ENCODE data around the gene AGAP3. TPM values are rescaled to one million over a fixed set of nuclear protein-coding genes. Genes with fewer than 3 reads are reported as not detected.

Gene AGAP3
- total and polyA plus RNA-seq, 2 donors (not counting 1 experiment from before 2014, with no cell fraction given), result 21.1 to 22.3 TPM

DNA sequence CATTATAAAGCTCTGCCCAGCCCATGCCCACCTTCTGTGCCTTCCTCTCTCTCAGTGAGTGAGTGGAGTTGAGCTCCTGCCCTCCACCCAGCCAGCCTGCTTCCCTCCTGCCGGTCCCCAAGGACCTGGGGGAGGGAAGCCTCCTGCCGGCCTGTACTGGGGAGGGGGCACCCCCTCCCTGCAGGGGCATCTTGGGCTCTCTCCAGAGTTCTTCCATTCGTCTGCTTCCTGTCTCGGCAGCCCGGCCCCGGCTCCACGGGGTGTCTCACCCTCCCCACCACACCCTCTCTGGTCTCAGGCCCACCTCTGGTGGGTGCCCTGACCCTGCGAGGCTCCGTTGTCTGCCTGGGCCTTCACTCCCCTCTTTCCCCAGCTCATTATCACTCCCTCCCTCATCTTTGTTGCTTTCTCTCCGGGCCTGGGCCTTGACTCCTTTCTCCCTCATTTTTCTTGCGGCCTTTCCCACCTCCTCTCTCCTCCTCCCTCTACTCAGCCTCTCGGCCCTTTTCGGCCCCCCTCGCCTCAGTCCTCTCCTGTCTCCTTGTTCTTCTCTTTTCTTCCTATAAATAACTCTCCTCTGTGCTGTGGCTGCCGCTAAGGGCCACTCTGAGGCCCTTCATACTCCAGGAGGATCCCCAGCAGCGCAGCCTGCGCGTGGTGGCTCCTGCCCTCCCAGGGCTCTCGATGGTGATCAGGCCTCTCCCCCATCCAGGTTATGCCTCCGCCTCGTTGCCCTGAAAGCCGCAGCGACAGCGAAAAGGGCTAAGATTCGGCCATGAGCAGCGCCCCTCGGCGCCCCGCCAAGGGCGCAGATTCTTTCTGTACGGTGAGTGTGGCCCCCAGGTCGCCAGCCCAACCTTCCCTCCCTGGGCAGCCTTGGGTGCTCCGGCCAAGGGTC, 24.8 kb upstream of the AGAP3 start:
- ChIA-PET POLR2A (interaction anchor here (0.7 kb wide), 1 partner anchor 105 kb away, joined by 3 read pairs; no protein-coding TSS in a partner anchor), CTCF (interaction anchor here (1.2 to 2.2 kb wide), 3 partner anchors 23 to 51 kb away, joined by 3 to 4 read pairs (median 4); no protein-coding TSS in a partner anchor)
- WGBS (ENCODE audit: insufficient coverage), result 89% methylated on average over 31 of the region's 33 CpGs
- TF ChIP-seq, protein P1, sequence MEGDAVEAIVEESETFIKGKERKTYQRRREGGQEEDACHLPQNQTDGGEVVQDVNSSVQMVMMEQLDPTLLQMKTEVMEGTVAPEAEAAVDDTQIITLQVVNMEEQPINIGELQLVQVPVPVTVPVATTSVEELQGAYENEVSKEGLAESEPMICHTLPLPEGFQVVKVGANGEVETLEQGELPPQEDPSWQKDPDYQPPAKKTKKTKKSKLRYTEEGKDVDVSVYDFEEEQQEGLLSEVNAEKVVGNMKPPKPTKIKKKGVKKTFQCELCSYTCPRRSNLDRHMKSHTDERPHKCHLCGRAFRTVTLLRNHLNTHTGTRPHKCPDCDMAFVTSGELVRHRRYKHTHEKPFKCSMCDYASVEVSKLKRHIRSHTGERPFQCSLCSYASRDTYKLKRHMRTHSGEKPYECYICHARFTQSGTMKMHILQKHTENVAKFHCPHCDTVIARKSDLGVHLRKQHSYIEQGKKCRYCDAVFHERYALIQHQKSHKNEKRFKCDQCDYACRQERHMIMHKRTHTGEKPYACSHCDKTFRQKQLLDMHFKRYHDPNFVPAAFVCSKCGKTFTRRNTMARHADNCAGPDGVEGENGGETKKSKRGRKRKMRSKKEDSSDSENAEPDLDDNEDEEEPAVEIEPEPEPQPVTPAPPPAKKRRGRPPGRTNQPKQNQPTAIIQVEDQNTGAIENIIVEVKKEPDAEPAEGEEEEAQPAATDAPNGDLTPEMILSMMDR (IDR thresholded peaks at IDR 0.05), result no peak
- TF ChIP-seq EZH2 (IDR thresholded peaks at IDR 0.05; ENCODE audit: borderline replicate concordance, insufficient read depth, low read depth, low read length, poor library complexity, severe bottlenecking), result no peak
- Mint-ChIP-seq H3K27me3 (no peaks in the 10 kb centered on the region), H3K27ac (no peak overlapping the region), H3K9me3 (ENCODE audit: insufficient read depth) (no peaks in the 10 kb centered on the region), H3K4me3 (peak overlapping the region; percentile 57), H3K4me1 (peaks cover 36% of the 10 kb centered on the region)
- Histone ChIP-seq H3K4me3 (ENCODE audit: control extremely low read depth in 1 of 5, extremely low read depth in 1 of 5, insufficient read depth in 1 of 5, low read depth in 2 of 5, low read length in 4 of 5) (no peak overlapping the region), H3K4me2 (replicated peaks; ENCODE audit: low read depth, low read length, poor library complexity, severe bottlenecking) (peak overlapping the region; percentile 100), H3K36me3 (replicated peaks in 1 of 2; ENCODE audit: control extremely low read depth in 1 of 2, control insufficient read depth in 1 of 2, extremely low read depth in 1 of 2, insufficient read depth in 2 of 2, low read length in 1 of 2) (peaks cover 0 to 17% of the 10 kb centered on the region in 2 experiments), H3K79me2 (ENCODE audit: control insufficient read depth, insufficient read depth, low read length) (peaks cover 37% of the 10 kb centered on the region), H2AFZ (ENCODE audit: insufficient read depth, low read depth, low read length, poor library complexity, severe bottlenecking) (no peak overlapping the region), H3K27ac (ENCODE audit: low read length in 2 of 2) (no peak overlapping the region), H3K27me3 (replicated peaks in 1 of 4; ENCODE audit: control extremely low read depth in 1 of 4, control insufficient read depth in 3 of 4, insufficient read depth in 4 of 4, low read length in 3 of 4) (no peaks in the 10 kb centered on the region), H3K9me3 (ENCODE audit: control extremely low read depth in 1 of 3, control insufficient read depth in 2 of 3, insufficient read depth in 1 of 3, low read length in 2 of 3) (no peaks in the 10 kb centered on the region), H3K4me1 (ENCODE audit: control insufficient read depth in 2 of 2, insufficient read depth in 2 of 2, low read length in 2 of 2) (peaks cover 23 to 40% of the 10 kb centered on the region in 2 donors), H3K9ac (ENCODE audit: low read length) (no peak overlapping the region), H4K20me1 (ENCODE audit: control insufficient read depth, insufficient read depth, low read length, poor library complexity, severe bottlenecking) (peaks cover 32% of the 10 kb centered on the region)
- DNase-seq, result no peak
- ATAC-seq (ENCODE audit: low read depth), result no peak
- intact Hi-C loops (cut with micrococcal nuclease), result no loop called here

- CTCF ChIA-PET, result no interaction called here
- H3K36me3 ChIP-seq (replicated peaks in 1 of 2; ENCODE audit: control extremely low read depth in 1 of 2, control insufficient read depth in 1 of 2, extremely low read depth in 1 of 2, insufficient read depth in 2 of 2, low read length in 1 of 2), result peaks cover 0 to 17% of the 10 kb centered on the region in 2 experiments
- H3K79me2 ChIP-seq (ENCODE audit: control insufficient read depth, insufficient read depth, low read length), result peaks cover 36% of the 10 kb centered on the region
- Mint-ChIP-seq H3K27me3 (no peaks in the 10 kb centered on the region), H3K27ac (no peak overlapping the region), H3K9me3 (ENCODE audit: insufficient read depth) (no peaks in the 10 kb centered on the region), H3K4me1 (peaks cover 35% of the 10 kb centered on the region), H3K4me3 (peak overlapping the region; percentile 57)
- WGBS (ENCODE audit: insufficient coverage), result 99% methylated on average over 8 of the region's 11 CpGs
- no peak for DNase-seq
- TF ChIP-seq, protein P1 (IDR thresholded peaks at IDR 0.05), result no peak
- TF ChIP-seq EZH2 (IDR thresholded peaks at IDR 0.05; ENCODE audit: borderline replicate concordance, insufficient read depth, low read depth, low read length, poor library complexity, severe bottlenecking), result no peak
- no peak overlapping the region for H3K27ac ChIP-seq (ENCODE audit: low read length in 2 of 2)
- H2AFZ ChIP-seq (ENCODE audit: insufficient read depth, low read depth, low read length, poor library complexity, severe bottlenecking), result no peak overlapping the region
- H4K20me1 ChIP-seq (ENCODE audit: control insufficient read depth, insufficient read depth, low read length, poor library complexity, severe bottlenecking), result peaks cover 32% of the 10 kb centered on the region
- no peak overlapping the region for H3K4me3 ChIP-seq (ENCODE audit: control extremely low read depth in 1 of 5, extremely low read depth in 1 of 5, insufficient read depth in 1 of 5, low read depth in 2 of 5, low read length in 4 of 5)
- no peak for ATAC-seq (ENCODE audit: low read depth)
- peaks cover 20 to 35% of the 10 kb centered on the region in 2 donors for H3K4me1 ChIP-seq (ENCODE audit: control insufficient read depth in 2 of 2, insufficient read depth in 2 of 2, low read length in 2 of 2)
- no peak overlapping the region for H3K4me2 ChIP-seq (replicated peaks; ENCODE audit: low read depth, low read length, poor library complexity, severe bottlenecking)
- intact Hi-C loops (cut with micrococcal nuclease), result no loop called here
- no peak overlapping the region for H3K9ac ChIP-seq (ENCODE audit: low read length)
- H3K27me3 ChIP-seq (replicated peaks in 1 of 4; ENCODE audit: control extremely low read depth in 1 of 4, control insufficient read depth in 3 of 4, insufficient read depth in 4 of 4, low read length in 3 of 4), result no peaks in the 10 kb centered on the region
- H3K9me3 ChIP-seq (ENCODE audit: control extremely low read depth in 1 of 3, control insufficient read depth in 2 of 3, insufficient read depth in 1 of 3, low read length in 2 of 3), result no peaks in the 10 kb centered on the region
- POLR2A ChIA-PET, result no interaction called here
These were observed 24.2 kb upstream of the AGAP3 start for GRCh38 chr7:151062111-151062398.
